Activated CD8-positive, alpha-beta memory T cell treated with anti-CD3 and anti-CD28 coated beads for 36 hours (primary cell): ENCODE results near the gene GTPBP6. TPM values are rescaled to one million over a fixed set of nuclear protein-coding genes. Genes with fewer than 3 reads are reported as not detected.
"Not testable (repeated sequence)": the region's sequence is repeated elsewhere in the genome, so short reads cannot be mapped to it uniquely, and the experiment has no call there.

Experiments used
- CTCF ChIA-PET: fragments of 350-600 bp; sonication (Branson Sonifier 250); formaldehyde crosslinking; loops from one replicate; lab custom pipeline; 2021; ENCODE audit warnings: antibody characterized with exemption; lab: Charles Lee
- POLR2A ChIA-PET: fragments of 350-600 bp; sonication (Branson Sonifier 250); formaldehyde crosslinking; loops from one replicate; lab custom pipeline; 2021; ENCODE audit warnings: antibody characterized with exemption; lab: Charles Lee
- total RNA-seq, 2 experiments: library from RNA; stranded (reverse); gene quantifications; one replicate each; pipeline ENCODE4 v1.2.3, GENCODE V29; 2021

The GTPBP6 gene
- total RNA-seq, 2 experiments from 2014 or later, result 72.6 to 76.1 TPM

DNA sequence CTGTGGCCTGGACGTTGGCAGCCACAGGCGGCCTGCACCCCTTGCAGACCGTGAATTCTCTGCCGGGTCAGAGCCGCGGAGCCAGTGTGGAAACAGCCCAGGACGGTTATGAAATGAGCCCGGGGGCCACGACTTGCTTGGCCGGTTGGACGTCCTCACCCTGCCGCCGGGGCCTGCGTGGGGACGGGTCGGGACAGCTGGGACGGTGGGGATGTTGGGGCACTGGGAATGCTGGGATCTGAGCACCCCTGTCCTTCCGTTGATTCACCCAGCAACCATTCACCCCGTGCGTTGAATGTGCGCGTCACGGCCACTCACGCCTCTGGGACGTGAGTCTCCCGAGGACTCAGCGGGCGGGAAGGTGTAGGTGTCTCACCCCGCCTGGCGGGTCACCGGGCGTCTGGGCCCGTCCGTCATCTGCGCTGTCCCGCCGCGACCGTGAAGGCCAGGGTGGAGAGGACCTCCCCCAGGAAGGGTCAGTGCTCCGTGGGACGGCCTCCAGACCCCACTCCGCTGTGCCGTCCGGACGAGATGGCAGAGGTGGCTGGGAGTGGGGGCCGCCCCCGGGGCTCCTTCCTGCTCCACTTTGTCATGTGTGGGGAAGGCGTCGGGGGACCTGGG, 41.9 kb downstream of the GTPBP6 start:
- CTCF ChIA-PET, result no interaction called here
- POLR2A ChIA-PET, result no interaction called here

DNA sequence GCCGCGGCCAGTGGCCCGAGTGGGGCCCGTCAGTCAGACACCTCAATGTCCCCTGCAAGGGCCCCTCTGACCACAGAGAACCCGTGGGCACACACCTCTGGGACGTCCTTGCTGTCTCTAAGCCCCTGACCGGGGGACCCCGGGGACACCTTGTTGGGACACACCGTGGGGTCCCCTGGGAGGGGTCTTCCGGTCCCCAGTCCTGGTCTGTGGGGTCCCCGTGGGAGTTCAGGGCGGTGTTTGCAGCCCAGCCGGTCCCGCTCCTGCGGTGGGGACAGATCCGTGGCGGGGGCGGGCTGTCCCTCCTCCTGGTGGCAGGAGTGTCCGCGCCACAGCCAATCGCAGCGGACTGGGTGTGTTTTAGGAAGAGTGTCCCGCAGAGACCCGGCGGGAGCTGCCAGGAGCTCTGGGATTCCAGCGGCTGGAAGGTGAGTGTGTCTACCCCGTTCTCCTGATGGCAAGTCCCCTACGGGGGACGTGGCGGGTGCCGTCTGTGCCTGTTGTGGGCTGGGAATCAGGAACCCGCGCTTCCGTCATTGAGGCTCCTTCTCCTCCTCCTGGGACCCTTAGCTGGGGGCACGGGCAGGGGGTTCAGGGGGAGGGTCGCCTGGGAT, 42.5 kb downstream of the GTPBP6 start:
- POLR2A ChIA-PET, result no interaction called here
- CTCF ChIA-PET, result no interaction called here

DNA sequence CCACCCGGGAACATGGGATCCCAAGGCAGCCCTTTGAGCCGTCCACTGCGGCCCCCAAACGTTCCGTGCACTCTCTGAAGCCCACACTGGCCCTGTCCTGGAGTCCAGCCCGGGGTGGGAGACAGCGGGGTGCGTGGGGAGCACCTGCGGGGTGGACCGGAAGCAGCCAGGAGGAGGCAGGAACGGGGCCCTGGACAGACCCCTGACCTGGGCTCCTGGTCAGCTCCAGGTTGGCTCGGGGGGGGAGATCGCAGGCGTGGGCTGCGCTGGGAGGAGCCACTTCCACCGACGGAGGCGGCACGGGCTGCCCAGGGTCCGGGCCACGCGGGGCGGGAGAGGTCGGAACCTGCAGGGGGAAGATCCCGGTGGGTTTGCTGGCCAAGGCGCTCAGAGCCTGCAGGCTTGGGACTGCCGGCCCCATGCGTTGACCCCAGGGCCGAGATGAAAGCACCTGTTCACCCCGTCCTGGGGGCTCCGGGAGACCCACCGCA, 43.1 kb downstream of the GTPBP6 start:
- POLR2A ChIA-PET, result no interaction called here

DNA sequence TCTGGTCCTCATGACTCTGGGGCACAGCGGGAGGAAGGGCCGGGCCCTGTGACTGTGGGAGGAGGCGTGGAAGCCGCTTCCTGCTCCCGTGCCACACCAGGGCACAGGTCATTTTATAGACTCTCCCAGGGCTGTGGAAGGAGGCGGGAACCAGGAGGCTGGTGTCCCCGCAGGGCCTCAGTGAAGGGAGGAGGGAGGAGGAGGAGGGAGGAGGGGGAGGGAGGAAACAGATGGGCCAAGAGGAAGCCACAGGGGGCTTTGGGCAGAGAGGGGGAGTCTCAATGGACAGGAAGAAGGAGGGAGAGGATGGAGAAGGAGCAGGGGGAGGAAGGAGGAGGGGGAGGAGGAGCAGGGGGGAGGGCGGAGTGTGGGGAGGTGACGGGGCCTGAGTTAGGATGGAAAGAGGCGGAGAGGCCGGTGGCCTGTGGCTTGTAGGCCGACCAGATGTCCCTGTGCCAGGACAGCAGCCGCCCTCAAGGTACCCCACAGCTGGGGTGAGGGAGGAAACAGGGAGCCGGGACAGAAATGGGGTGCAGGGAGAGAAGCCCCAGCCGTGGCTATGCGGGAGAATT, 43.6 kb downstream of the GTPBP6 start:
- POLR2A ChIA-PET, result no interaction called here
- CTCF ChIA-PET, result no interaction called here

More for the DNA sequence above, 43.1 kb downstream of the GTPBP6 start:
- CTCF ChIA-PET, result no interaction called here

DNA sequence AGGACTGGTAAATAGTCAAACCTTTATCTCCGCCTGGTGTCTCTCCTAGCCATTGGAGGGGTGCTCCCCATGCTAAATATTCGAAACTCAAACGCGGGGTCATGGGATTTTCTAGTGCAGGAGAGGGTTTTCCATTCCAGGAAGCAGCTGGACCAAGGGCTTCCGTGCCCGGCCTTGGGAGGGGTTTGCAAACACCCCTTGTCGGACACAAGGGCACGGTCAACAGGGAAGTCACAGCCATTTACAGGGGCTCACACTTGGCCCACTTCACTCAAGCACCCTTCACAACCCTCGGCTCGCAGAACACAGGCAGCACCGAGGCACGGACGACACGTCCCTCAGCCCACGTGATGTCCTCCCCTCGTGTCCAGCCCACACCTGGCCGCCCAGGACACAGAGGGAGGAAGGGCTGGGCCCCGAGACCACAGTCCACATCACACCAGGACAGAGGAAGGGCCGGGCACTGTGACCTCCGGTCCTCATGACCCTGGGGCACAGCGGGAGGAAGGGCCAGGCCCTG, 47.7 kb downstream of the GTPBP6 start:
- POLR2A ChIA-PET, result no interaction called here
- CTCF ChIA-PET, result no interaction called here

DNA sequence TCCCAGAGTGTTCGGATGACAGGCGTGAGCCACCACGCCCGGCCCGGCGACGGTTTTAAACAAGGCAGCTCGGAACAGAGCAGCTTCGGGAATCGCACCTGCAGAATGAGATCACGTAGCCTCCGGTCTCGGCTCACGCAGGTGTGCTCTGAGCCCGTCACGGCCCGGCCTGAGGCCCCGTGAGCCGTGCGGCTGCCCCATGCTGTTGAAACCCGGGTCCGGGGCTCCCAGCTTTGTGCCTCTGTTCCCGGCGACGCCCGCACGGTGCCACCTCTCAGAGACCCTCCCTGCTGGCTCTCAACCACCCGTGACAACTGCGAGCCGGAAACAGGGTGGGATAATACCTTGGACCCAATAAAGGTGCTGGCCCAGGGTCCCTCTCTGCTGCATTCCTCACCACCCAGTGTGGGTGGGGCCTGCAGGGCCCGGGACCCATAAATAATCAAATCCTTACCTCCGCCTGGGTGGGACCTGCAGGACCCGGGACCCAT, 50.8 kb downstream of the GTPBP6 start:
- ChIA-PET CTCF (no interaction called here), POLR2A (no interaction called here)

DNA sequence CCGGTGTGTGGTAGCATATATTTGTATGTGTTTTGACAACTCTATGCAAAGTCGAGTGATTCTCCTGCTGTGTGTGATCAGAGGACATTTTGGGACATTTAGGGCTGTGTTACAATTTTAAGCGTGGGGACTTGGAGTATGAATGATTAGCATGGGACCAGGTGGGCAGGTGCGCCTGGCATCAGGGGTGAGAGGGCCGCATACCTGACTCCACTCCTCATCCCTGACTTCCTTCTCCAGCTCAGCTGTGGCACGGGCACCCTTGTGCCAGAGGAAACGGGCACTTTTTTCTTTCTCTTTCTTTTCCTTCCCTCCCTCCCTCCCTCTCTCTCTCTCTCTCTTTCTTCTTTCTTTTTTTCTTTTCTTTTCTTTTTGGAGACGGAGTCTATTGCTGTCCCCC, 53.1 kb downstream of the GTPBP6 start:
- CTCF ChIA-PET, result no interaction called here
- POLR2A ChIA-PET, result no interaction called here

DNA sequence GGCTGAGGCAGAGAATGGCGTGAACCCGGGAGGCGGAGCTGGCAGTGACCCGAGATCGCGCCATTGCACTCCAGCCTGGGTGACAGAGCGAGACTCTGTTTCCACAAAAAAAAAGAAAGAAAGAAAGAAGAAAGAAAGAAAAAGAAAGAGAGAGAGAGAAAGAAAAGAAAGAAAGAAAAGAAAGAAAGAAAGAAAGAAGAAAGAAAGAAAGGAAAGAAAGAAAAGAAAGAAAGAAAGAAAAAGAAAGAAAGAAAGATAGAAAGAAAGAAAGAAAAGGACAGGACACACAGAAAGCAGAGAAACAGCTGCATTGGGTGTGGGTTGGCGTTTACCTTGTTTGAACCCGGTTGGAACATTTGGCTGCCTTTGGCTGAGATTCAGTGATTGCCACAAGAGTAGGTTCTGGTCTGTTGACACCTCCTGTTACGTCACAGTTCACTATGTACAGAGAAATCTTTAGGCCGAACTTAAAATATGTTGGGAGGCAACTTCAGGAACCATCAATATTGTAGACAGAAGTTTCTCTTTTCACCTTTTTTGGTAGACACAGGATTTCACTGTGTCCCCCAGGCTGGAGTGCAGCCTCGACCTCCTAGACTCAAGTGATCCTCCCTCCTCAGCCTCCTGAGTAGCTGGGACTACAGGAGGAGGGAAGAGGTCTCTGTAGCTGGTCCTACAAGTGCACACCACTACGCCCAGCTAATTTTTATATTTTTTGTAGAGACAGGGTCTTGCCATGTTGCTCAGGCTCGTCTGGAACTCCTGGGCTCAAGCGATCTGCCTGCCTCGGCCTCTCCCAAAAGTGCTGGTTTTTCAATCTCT, 53.8 kb downstream of the GTPBP6 start:
- POLR2A ChIA-PET, result no interaction called here
- CTCF ChIA-PET, result no interaction called here

DNA sequence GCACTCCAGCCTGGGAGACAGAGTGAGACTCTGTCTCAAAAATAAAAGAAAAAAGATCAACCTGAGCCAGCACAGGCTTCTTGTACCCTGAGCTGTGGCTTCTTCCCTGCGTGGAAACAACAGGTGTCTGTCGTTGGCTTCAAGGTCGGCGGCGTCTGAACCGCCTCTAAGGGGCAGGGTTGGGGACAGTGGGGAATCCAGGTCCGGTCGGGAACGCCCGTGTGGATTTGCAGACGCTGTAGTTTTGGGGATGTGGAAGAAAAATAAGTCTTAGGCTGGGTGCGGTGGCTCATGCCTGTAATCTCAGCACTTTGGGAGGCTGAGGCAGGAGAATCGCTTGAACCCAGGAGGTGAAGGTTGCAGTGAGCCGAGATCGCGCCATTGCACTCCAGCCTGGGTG, 54.6 kb downstream of the GTPBP6 start:
- POLR2A ChIA-PET, CTCF ChIA-PET: not testable (repeated sequence)

DNA sequence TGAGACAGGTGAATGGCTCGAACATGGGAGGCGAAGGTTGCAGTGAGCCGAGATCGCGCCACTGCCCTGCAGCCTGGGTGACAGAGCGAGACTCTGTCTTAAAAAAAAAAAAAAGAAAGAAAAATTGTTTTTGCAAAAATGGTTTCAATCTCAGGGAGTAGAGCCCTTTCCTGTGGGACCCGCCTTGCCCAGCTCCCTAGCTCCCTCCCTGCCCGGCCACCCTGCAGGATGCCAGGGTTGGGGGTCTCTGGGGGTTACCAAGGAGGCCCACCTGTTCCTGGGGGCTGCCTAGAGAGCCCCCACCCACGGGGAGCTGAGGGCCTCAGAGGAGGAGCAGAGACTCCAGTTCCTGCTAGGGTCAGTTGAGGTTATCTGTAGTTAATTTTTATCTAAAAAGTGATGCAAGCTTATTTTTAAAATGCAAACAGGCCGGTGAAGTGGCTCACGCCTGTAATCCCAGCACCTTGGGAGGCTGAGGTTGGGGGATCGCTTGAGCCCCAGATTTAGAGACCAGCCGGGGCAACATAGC, 56.2 kb downstream of the GTPBP6 start:
- ChIA-PET CTCF (no interaction called here), POLR2A (no interaction called here)

DNA sequence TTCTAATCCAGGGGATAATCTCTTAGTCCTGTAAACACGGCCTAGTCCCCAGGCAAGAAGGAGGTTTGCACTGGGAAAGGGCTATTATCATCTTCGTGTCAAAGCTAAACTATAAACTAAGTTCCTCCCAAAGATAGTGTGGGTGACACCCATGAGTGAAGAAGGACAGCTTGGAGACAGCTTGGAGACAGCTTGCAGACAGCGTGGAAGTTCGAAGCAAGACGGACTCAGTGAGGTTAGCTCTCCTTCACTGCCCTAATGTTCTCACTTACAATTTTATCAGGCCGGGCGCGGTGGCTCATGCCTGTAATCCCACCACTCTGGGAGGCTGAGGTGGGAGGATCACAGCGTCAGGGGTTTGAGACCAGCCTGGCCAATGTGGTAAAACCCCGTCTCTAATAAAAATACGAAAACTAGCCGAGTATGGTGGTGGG, 56.7 kb downstream of the GTPBP6 start:
- POLR2A ChIA-PET, result no interaction called here
- CTCF ChIA-PET, result no interaction called here

DNA sequence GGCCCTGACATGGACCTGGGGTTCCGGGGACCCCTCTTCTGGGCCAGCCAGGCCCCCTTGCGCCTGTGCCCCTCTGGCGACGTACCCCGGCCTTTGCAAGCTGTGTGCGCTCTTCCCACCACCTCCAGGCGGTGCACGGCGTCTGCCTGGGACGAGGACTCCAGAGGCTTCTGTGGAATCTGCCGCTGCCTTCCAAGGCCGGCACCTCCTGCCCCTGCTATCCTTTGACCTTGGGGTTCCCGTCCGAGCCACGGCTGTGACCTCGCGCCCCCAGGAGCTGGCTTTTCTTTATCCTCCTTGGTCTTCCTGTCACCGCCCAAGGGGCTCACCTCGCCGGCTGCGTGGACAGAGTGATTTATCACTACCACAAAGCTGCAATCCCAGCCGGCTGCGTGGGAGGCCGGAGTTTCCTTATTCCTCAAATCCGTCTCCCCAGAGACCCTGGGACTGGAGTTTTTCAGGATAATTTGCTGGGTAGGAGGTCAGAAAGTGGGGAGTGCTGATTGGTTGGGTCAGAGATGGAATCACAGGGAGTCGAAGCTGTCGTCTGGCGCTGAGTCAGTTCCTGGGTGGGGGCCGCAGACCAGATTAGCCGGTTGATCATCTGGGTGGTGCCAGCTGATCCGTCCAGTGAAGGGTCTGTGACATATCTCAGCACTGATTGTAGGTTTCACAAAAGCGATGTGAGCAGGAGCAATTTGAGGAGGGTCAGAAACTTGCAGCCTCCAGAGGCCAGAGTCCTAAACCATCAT, 57.3 kb downstream of the GTPBP6 start:
- ChIA-PET POLR2A (no interaction called here), CTCF (no interaction called here)

DNA sequence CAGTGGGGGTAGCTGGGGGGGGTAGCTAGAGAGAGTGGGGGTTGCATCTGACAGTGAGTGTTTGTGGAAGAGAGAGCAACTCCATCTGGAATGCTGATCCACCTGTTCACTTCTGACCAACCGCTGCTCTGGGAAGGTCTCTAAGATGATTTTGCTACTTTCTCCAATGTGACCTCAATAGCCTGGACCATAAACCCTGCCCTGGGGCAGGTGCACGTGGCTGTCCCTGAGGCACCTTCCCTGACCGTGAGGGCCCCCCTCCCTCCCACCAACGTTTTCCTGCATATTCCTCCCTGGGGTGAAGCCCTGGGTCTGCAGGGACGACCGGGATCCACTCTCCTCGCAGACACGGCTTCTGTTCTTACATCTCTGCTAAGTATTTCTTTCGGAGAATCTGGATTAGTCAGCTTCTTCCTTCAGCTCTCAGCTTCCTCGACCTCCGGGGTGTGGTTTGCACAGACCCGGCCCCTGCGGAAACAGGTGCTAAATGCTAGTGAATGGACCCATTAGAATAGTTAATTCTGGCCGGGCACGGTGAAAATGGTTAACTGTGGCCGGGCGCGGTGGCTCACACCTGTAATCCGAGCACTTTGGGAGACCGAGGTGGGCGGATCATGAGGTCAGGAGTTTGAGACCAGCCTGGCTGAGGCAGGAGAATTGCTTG, 58.8 kb downstream of the GTPBP6 start:
- ChIA-PET CTCF (no interaction called here), POLR2A (no interaction called here)

DNA sequence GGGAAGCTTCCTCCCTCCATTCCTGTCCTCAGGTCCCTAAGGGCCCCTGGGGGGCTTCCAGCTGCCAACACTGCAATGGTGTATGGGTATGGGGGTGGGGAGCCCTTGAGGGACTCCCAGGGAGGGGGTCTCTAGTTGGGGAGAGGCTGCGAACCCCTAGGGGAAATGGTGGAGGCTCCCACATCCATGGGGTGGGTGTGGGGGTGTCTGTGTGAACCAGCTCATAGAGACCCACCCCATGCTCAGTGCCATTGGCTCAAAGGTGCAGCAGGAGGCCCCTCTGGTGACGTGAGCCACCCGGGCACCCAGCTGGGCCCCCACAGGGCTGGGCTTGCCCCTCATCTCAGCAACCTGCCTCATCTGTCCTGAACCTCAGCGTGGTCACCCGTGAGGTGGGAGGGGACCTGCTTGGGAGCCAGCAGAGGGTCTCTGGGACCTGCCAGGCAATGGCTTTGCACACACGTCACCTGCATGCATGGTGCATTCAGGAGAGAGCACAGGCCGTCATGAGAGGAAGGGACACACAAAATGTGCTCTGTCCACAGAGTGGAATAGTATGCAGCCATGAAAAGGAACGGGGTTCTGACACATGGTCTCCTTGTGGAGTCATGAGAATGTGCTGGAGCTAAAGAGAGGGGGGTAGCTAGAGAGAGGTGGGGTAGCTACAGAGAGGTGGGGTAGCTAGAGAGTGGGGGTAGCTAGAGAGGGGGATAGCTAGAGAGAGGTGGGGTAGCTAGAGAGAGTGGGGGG, 60.1 kb downstream of the GTPBP6 start:
- CTCF ChIA-PET, result no interaction called here
- POLR2A ChIA-PET, result no interaction called here

DNA sequence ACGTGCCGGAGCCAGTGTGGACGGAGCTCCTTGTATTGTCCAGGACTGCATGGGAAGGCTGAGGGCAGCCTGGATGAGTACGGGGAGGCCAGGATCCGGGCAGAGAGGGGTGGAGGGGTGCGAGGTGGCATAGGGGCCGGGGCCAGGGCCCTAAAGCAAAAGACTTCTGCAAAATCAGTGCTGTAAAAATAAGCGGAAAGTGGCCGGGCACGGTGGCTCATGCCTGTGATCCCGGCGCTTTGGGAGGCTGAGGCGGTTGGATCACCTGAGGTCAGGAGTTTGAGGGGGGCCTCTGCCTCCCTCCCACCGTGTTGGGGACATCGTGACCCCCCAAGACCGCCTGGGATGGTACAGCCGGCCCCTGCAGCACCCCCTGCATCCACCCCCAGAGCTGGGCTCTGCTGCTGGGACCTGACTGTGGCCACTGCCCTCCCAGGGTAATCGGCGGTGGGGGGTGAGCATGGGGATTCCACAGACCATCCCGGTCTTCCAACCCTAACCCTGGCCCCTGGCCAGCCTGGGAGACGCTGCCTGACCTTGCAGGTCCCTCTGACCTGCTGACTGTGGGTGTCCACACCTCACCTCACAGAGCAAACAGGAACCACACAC, 60.8 kb downstream of the GTPBP6 start:
- CTCF ChIA-PET, result no interaction called here

DNA sequence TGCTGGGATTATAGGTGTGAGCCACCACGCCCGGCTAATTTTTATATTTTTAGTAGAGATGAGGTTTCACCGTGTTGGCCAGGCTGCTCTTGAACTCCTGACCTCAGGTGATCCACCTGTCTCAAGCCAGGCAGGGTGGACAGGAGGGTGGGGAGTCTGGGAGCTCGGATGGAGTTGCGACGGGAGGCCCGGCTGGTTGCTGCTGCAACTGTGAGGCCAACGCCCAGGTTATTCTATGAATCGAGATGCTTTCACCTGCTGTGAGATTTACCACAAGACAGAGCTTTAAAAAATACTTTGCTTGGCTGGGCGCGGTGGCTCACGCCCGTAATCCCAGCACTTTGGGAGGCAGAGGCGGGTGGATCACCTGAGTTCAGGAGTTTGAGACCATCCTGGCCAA, 61.5 kb downstream of the GTPBP6 start:
- POLR2A ChIA-PET, CTCF ChIA-PET: not testable (repeated sequence)

More for the DNA sequence above, 60.8 kb downstream of the GTPBP6 start:
- POLR2A ChIA-PET, result no interaction called here

DNA sequence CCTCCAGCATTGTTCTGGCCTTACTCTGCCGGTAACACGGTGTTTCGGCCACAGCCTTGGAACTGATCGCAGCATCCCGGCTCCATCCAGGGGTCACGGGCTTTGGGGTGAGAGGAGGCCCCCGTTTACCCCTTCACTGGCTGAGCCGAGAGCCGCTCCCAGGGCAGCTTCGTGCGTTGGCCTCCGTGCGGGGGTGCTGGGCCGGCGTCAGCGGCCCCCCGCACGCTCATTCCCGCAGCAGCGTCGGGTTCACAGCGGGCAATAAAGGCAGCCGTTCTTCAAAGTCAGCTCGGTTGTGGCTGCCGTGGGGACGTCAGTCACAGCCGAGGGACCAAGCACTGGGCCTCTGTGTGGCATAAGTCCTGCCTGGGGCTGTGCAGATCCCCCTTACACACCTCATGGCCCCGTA, 62.7 kb downstream of the GTPBP6 start:
- CTCF ChIA-PET, result no interaction called here
- POLR2A ChIA-PET, result no interaction called here
